HG02763 (cell line): ENCODE measurements around the gene EGF.

ENCODE experiments used
- ATAC-seq: cut with Tn5 transposase; IDR thresholded peaks from one replicate; pipeline ENCODE4 v1.9.1; 2021; ENCODE audit warnings: mild to moderate bottlenecking, moderate library complexity; ENCODE audit not compliant: unreplicated experiment

Gene EGF

GRCh38 chr4:109953556-109953955 is 40.9 kb downstream of the EGF start:
- ATAC-seq, result no peak

- ATAC-seq, result no peak
Observed at GRCh38 chr4:109955146-109955545, 42.5 kb downstream of the EGF start.

- no peak for ATAC-seq
Observed at GRCh38 chr4:109957227-109957626, 44.5 kb downstream of the EGF start.

- ATAC-seq, result no peak
Observed at GRCh38 chr4:109959195-109959594, 46.5 kb downstream of the EGF start.

GRCh38 chr4:109962401-109962800 is 49.7 kb downstream of the EGF start:
- ATAC-seq, result no peak

GRCh38 chr4:109966891-109967481 is 54.3 kb downstream of the EGF start:
- no peak for ATAC-seq

GRCh38 chr4:109967798-109968520 is 55.3 kb downstream of the EGF start:
- ATAC-seq, result no peak

- ATAC-seq, result no peak
Observed at GRCh38 chr4:109969087-109969486, 56.4 kb downstream of the EGF start.

- no peak for ATAC-seq
Observed at GRCh38 chr4:109969919-109970318, 57.2 kb downstream of the EGF start.

GRCh38 chr4:109972786-109973528 is 60.3 kb downstream of the EGF start:
- ATAC-seq, result no peak

GRCh38 chr4:109973529-109973905 is 60.8 kb downstream of the EGF start:
- no peak for ATAC-seq

- no peak for ATAC-seq
Observed at GRCh38 chr4:109976189-109976588, 63.5 kb downstream of the EGF start.

- ATAC-seq, result no peak
Observed at GRCh38 chr4:109977854-109978501, 65.3 kb downstream of the EGF start.

GRCh38 chr4:109978704-109979454 is 66.2 kb downstream of the EGF start:
- ATAC-seq, result no peak

GRCh38 chr4:109979920-109980717 is 67.4 kb downstream of the EGF start:
- ATAC-seq, result no peak

GRCh38 chr4:109981936-109982335 is 69.3 kb downstream of the EGF start:
- ATAC-seq, result no peak

GRCh38 chr4:109982521-109982920 is 69.8 kb downstream of the EGF start:
- ATAC-seq, result no peak

- no peak for ATAC-seq
Observed at GRCh38 chr4:109985993-109986974, 73.6 kb downstream of the EGF start.

GRCh38 chr4:109989044-109989443 is 76.4 kb downstream of the EGF start:
- no peak for ATAC-seq
